IMR-90 (cell line): ENCODE data around the gene DNAI2. TPM values are rescaled to one million over a fixed set of nuclear protein-coding genes. Genes with fewer than 3 reads are reported as not detected.

Source experiments
- ATAC-seq: fragments of 200-7000 bp; cut with Tn5 transposase; 2 replicates; pipeline ENCODE4 v1.9.1; 2020; ENCODE audit warnings: low read depth, mild to moderate bottlenecking, moderate library complexity
- BruUV-seq: library from RNA; stranded (reverse); fragments of 400-500 nt; replicated peaks from 2 replicates; lab custom pipeline; 2021; lab: Mats Ljungman, UMichigan
- CTCF ChIA-PET: fragments of 300-600 bp; formaldehyde crosslinking; extraction: SDS; loops from one replicate; lab custom pipeline; 2021; ENCODE audit warnings: antibody characterized with exemption; lab: Yijun Ruan, JAX
- POLR2A ChIA-PET: fragments of 300-600 bp; sonication (Branson Sonifier 250); formaldehyde crosslinking; loops from one replicate; lab custom pipeline; 2022; ENCODE audit warnings: antibody characterized with exemption; ENCODE audit not compliant: unreplicated experiment; lab: Charles Lee
- DNase-seq: peaks from one replicate; pipeline ENCODE4 v3.0.0; 2013
- H2AFZ ChIP-seq: replicated peaks from 2 replicates; pipeline ENCODE3; 2013; ENCODE audit warnings: low read length, mild to moderate bottlenecking; ENCODE audit not compliant: poor library complexity
- H2AK5ac ChIP-seq: 2 replicates; pipeline ENCODE4 v1.6.1; 2013; ENCODE audit warnings: low read depth, low read length, inconsistent platforms
- H2AK9ac ChIP-seq: replicated peaks from 2 replicates; pipeline ENCODE3; 2013; ENCODE audit warnings: mild to moderate bottlenecking, low read depth, low read length, moderate library complexity; ENCODE audit not compliant: poor library complexity
- H2BK120ac ChIP-seq: 2 replicates; pipeline ENCODE4 v1.6.1; 2013; ENCODE audit warnings: low read depth, low read length, inconsistent platforms
- H2BK15ac ChIP-seq: 3 replicates; pipeline ENCODE4 v1.6.1; 2013; ENCODE audit warnings: low read depth, low read length, inconsistent platforms
- H2BK20ac ChIP-seq: 2 replicates; pipeline ENCODE4 v1.6.1; 2013; ENCODE audit warnings: low read depth, mild to moderate bottlenecking, inconsistent platforms, low read length, moderate library complexity
- H2BK5ac ChIP-seq: 2 replicates; pipeline ENCODE4 v1.6.1; 2013; ENCODE audit warnings: mild to moderate bottlenecking, low read depth, low read length, inconsistent platforms; ENCODE audit not compliant: poor library complexity, severe bottlenecking
- H3K14ac ChIP-seq: replicated peaks from 2 replicates; pipeline ENCODE4 v1.6.1; 2013; ENCODE audit warnings: low read depth, low read length, inconsistent platforms
- H3K18ac ChIP-seq: 2 replicates; pipeline ENCODE4 v1.6.1; 2013; ENCODE audit warnings: low read depth, low read length, control low read depth
- H3K23ac ChIP-seq: 2 replicates; pipeline ENCODE4 v1.6.1; 2013; ENCODE audit warnings: low read depth, low read length, inconsistent platforms
- H3K27ac ChIP-seq: 2 replicates; pipeline ENCODE4 v1.5.1; 2013; ENCODE audit warnings: mild to moderate bottlenecking, control low read depth, low read length; ENCODE audit not compliant: insufficient read depth
- H3K27me3 ChIP-seq: 2 replicates; pipeline ENCODE4 v1.6.1; 2013; ENCODE audit warnings: low read length; ENCODE audit not compliant: control insufficient read depth, insufficient read depth
- H3K36me3 ChIP-seq: 2 replicates; pipeline ENCODE4 v1.6.1; 2013; ENCODE audit warnings: low read length, mixed read lengths; ENCODE audit not compliant: control insufficient read depth, insufficient read depth
- H3K4ac ChIP-seq: 2 replicates; pipeline ENCODE4 v1.6.1; 2013; ENCODE audit warnings: low read depth, low read length, inconsistent platforms
- H3K4me1 ChIP-seq: 2 replicates; pipeline ENCODE4 v1.6.1; 2013; ENCODE audit warnings: low read length, mixed read lengths; ENCODE audit not compliant: control insufficient read depth, insufficient read depth
- H3K4me2 ChIP-seq: 2 replicates; pipeline ENCODE4 v1.6.1; 2013; ENCODE audit warnings: low read depth, mild to moderate bottlenecking, control low read depth, low read length, moderate library complexity
- H3K4me3 ChIP-seq: 2 replicates; pipeline ENCODE4 v1.5.1; 2013; ENCODE audit warnings: low read depth, mild to moderate bottlenecking, control low read depth, low read length, moderate library complexity; ENCODE audit not compliant: insufficient read depth
- H3K56ac ChIP-seq: 2 replicates; pipeline ENCODE4 v1.6.1; 2013; ENCODE audit warnings: low read length, inconsistent platforms; ENCODE audit not compliant: insufficient read depth; ENCODE audit errors: extremely low read depth
- H3K79me1 ChIP-seq, 2 experiments: 2 replicates each; pipeline ENCODE4 v1.6.1; 2013; ENCODE audit warnings: low read length in 2 of 2, inconsistent platforms in 1 of 2, low read depth in 1 of 2
- H3K9ac ChIP-seq: 2 replicates; pipeline ENCODE4 v1.6.1; 2013; ENCODE audit warnings: low read depth, low read length, control low read depth
- H3K9me1 ChIP-seq: 2 replicates; pipeline ENCODE4 v1.6.1; 2013; ENCODE audit warnings: low read length, inconsistent platforms; ENCODE audit not compliant: insufficient read depth
- H3K9me3 ChIP-seq: 2 replicates; pipeline ENCODE4 v1.6.1; 2013; ENCODE audit warnings: low read length; ENCODE audit not compliant: control insufficient read depth, insufficient read depth
- H4K20me1 ChIP-seq: 2 replicates; pipeline ENCODE4 v1.6.1; 2013; ENCODE audit warnings: low read length, inconsistent platforms; ENCODE audit not compliant: insufficient read depth
- H4K5ac ChIP-seq: 2 replicates; pipeline ENCODE4 v1.6.1; 2013; ENCODE audit warnings: mild to moderate bottlenecking, low read depth, low read length, control low read depth
- H4K8ac ChIP-seq, 2 experiments: 2 replicates each; pipeline ENCODE4 v1.6.1; 2013; ENCODE audit warnings: low read depth in 2 of 2, low read length in 2 of 2, control low read depth in 1 of 2, inconsistent platforms in 1 of 2
- H4K91ac ChIP-seq: 2 replicates; pipeline ENCODE4 v1.6.1; 2013; ENCODE audit warnings: low read depth, low read length, inconsistent platforms; ENCODE audit not compliant: insufficient read depth
- CEBPB ChIP-seq: IDR thresholded peaks from 2 replicates; pipeline ENCODE4 v1.6.1; 2012; ENCODE audit warnings: low read depth, low read length, improper control_type of control experiment
- FOS ChIP-seq: fragments of 150-350 bp; IDR thresholded peaks from 2 replicates; pipeline ENCODE4 v1.6.1; 2016; ENCODE audit warnings: low read depth, low read length
- MAFK ChIP-seq: IDR thresholded peaks from 2 replicates; pipeline ENCODE4 v1.6.1; 2012; ENCODE audit warnings: low read depth, low read length, improper control_type of control experiment
- MAZ ChIP-seq: IDR thresholded peaks from 2 replicates; pipeline ENCODE4 v1.6.1; 2012; ENCODE audit warnings: low read depth, mild to moderate bottlenecking, low read length, improper control_type of control experiment, moderate library complexity, borderline replicate concordance
- POLR2A ChIP-seq: IDR thresholded peaks from 2 replicates; pipeline ENCODE4 v1.6.1; 2012; ENCODE audit warnings: mild to moderate bottlenecking, low read depth, low read length
- RAD21 ChIP-seq: IDR thresholded peaks from 2 replicates; pipeline ENCODE4 v1.6.1; 2012; ENCODE audit warnings: low read length, improper control_type of control experiment
- RCOR1 ChIP-seq: IDR thresholded peaks from 2 replicates; pipeline ENCODE4 v1.6.1; 2012; ENCODE audit warnings: mild to moderate bottlenecking, low read length, improper control_type of control experiment; ENCODE audit not compliant: insufficient replicate concordance
- RFX5 ChIP-seq: IDR thresholded peaks from 2 replicates; pipeline ENCODE4 v1.8.0; 2012; ENCODE audit warnings: low read depth, mild to moderate bottlenecking, low read length, moderate library complexity
- SMC3 ChIP-seq: fragments of 150-350 bp; IDR thresholded peaks from 2 replicates; pipeline ENCODE4 v1.6.1; 2016; ENCODE audit warnings: low read depth, mild to moderate bottlenecking, antibody characterized with exemption, low read length, moderate library complexity
- WGBS, 2 experiments: methylation state at CpG; one replicate each; pipeline versions ENCODE4 v1.1.5 to v1.1.7; 2013; ENCODE audit warnings: missing lambda C conversion rate in 2 of 2; ENCODE audit not compliant: insufficient read length in 1 of 2; ENCODE audit errors: extremely low coverage in 2 of 2; 5-methylcytosine and 5-hydroxymethylcytosine counted together
- dilution Hi-C: fragments of 300-500 bp; cut with HindIII; formaldehyde crosslinking; loops from one replicate; pipeline ENCODE4 v1.14.3; 2018; ENCODE audit warnings: low sequenced_read_pairs; ENCODE audit not compliant: unreplicated experiment
- in situ Hi-C: fragments of 300-500 bp; cut with MboI; formaldehyde crosslinking; loops from 3 replicates; pipeline ENCODE4 v1.14.3; 2019; ENCODE audit warnings: low sequenced_read_pairs, inconsistent platforms, mixed read lengths
- intact Hi-C: fragments of 100-400 bp; cut with micrococcal nuclease; formaldehyde crosslinking; loops from 2 replicates; pipeline ENCODE4 v1.10.0; 2022
- polyA plus RNA-seq, 3 experiments: library from polyadenylated mRNA; depleted of rRNA; stranded (reverse); fragments of >200 nt; gene quantifications; 2 replicates each; pipeline ENCODE4 v1.2.3, GENCODE V29; 2012; ENCODE audit warnings: low replicate concordance in 1 of 3
- total RNA-seq: library from RNA; depleted of rRNA; stranded (reverse); fragments of >200 nt; gene quantifications from 2 replicates; pipeline ENCODE4 v1.2.3, GENCODE V29; 2012
- TF ChIP-seq, protein P1 (sequence below): fragments of 150-350 bp; IDR thresholded peaks from 2 replicates; pipeline ENCODE4 v1.6.1; 2016; ENCODE audit warnings: low read depth, mild to moderate bottlenecking, low read length, moderate library complexity, borderline replicate concordance
- TF ChIP-seq, protein P2 (sequence below): conservative IDR thresholded peaks from 2 replicates; pipeline ENCODE4 v1.5.1; 2012; ENCODE audit warnings: mild to moderate bottlenecking, low read depth, low read length, improper control_type of control experiment
- TF ChIP-seq, protein P3 (sequence below): fragments of 150-350 bp; IDR thresholded peaks from 2 replicates; pipeline ENCODE4 v1.6.1; 2017; ENCODE audit warnings: mild to moderate bottlenecking, antibody characterized with exemption, low read length, low read depth

DNAI2 gene
- total and polyA plus RNA-seq, 2 of the 4 experiments (the other 2 are of a cell fraction) = not detected

DNA sequence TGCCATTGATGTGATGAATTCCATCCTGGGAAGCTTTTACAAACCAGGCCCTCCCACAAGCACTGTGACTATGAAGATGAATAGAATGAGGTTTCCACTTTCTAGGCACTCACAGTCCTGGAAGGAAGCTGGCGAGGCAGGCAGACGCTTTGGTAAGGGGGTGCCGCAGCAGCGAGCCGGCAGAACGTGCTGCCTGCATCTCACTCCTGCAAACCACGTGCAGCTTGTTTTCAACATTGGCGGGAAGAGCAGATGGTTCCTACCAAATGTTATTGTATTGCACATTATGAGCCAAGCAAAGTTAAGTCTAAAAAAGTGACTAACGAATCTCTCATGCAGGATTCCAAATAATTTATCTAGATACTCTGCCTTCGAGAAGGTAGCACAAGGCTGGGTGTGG, 3.7 kb upstream of the DNAI2 start:
- no peak overlapping the region for H3K4ac ChIP-seq
- no peak overlapping the region for H2AK9ac ChIP-seq
- H3K14ac ChIP-seq = no peak overlapping the region
- H3K79me1 ChIP-seq = no peaks in the 10 kb centered on the region
- no peak overlapping the region for H4K5ac ChIP-seq
- no peak overlapping the region for H2BK120ac ChIP-seq
- H3K4me3 ChIP-seq = no peak overlapping the region
- no peaks in the 10 kb centered on the region for H3K9me1 ChIP-seq
- intact Hi-C loops (no loop called here), dilution Hi-C loops (no loop called here), in situ Hi-C loops (no loop called here)
- DNase-seq (no peak), ATAC-seq (no peak)
- no peak overlapping the region for H4K8ac ChIP-seq
- H3K9ac ChIP-seq = no peak overlapping the region
- no peaks in the 10 kb centered on the region for H3K36me3 ChIP-seq
- no peaks in the 10 kb centered on the region for H3K4me1 ChIP-seq
- ChIA-PET CTCF (no interaction called here), POLR2A (no interaction called here)
- H4K91ac ChIP-seq = no peak overlapping the region
- no peak overlapping the region for H3K56ac ChIP-seq
- no peak overlapping the region for H3K18ac ChIP-seq
- no peak overlapping the region for H2BK15ac ChIP-seq
- H2AK5ac ChIP-seq = no peak overlapping the region
- no peak overlapping the region for H3K4me2 ChIP-seq
- no peak overlapping the region for H2AFZ ChIP-seq
- H4K20me1 ChIP-seq = no peaks in the 10 kb centered on the region
- no peak overlapping the region for H2BK5ac ChIP-seq
- H3K9me3 ChIP-seq = 0 out of 2 replicates have a peak, but pooled peaks cover 2% of the 10 kb centered on the region
- H2BK20ac ChIP-seq = no peak overlapping the region
- TF ChIP-seq SMC3 = no peak
- no peak for TF ChIP-seq RAD21
- TF ChIP-seq RFX5 = no peak
- TF ChIP-seq CEBPB = no peak
- TF ChIP-seq, protein P1, sequence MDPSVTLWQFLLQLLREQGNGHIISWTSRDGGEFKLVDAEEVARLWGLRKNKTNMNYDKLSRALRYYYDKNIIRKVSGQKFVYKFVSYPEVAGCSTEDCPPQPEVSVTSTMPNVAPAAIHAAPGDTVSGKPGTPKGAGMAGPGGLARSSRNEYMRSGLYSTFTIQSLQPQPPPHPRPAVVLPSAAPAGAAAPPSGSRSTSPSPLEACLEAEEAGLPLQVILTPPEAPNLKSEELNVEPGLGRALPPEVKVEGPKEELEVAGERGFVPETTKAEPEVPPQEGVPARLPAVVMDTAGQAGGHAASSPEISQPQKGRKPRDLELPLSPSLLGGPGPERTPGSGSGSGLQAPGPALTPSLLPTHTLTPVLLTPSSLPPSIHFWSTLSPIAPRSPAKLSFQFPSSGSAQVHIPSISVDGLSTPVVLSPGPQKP = no peak
- TF ChIP-seq MAZ = no peak
- TF ChIP-seq FOS = no peak
- TF ChIP-seq POLR2A = no peak
- TF ChIP-seq RCOR1 = no peak
- TF ChIP-seq MAFK = no peak
- TF ChIP-seq, protein P2, sequence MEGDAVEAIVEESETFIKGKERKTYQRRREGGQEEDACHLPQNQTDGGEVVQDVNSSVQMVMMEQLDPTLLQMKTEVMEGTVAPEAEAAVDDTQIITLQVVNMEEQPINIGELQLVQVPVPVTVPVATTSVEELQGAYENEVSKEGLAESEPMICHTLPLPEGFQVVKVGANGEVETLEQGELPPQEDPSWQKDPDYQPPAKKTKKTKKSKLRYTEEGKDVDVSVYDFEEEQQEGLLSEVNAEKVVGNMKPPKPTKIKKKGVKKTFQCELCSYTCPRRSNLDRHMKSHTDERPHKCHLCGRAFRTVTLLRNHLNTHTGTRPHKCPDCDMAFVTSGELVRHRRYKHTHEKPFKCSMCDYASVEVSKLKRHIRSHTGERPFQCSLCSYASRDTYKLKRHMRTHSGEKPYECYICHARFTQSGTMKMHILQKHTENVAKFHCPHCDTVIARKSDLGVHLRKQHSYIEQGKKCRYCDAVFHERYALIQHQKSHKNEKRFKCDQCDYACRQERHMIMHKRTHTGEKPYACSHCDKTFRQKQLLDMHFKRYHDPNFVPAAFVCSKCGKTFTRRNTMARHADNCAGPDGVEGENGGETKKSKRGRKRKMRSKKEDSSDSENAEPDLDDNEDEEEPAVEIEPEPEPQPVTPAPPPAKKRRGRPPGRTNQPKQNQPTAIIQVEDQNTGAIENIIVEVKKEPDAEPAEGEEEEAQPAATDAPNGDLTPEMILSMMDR = no peak
- TF ChIP-seq, protein P3, sequence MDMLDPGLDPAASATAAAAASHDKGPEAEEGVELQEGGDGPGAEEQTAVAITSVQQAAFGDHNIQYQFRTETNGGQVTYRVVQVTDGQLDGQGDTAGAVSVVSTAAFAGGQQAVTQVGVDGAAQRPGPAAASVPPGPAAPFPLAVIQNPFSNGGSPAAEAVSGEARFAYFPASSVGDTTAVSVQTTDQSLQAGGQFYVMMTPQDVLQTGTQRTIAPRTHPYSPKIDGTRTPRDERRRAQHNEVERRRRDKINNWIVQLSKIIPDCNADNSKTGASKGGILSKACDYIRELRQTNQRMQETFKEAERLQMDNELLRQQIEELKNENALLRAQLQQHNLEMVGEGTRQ = no peak
- no peaks in the 10 kb centered on the region; the same call in 1 of the 2 replicates for H3K27me3 ChIP-seq
- no TSS peak for BruUV-seq
- 0% methylated on average over 2 of the region's 10 CpGs; no CpG with 5 or more reads in 1 of the 2 experiments for WGBS, 2 experiments
- no peak overlapping the region for H3K23ac ChIP-seq
- H3K27ac ChIP-seq = no peak overlapping the region
